ENCODE data around the gene MED13L. TPM values are rescaled to one million over a fixed set of nuclear protein-coding genes. Genes with fewer than 3 reads are reported as not detected.

Gene MED13L
- polyA plus RNA-seq, 10 donors, result 43.0 to 60.2 (median 47.3) TPM

GRCh38 chr12:116026346-116026745, 251.1 kb downstream of the MED13L start:
- DNase-seq, result no peak

- no peak for DNase-seq
Observed at GRCh38 chr12:116024769-116025168, 252.7 kb downstream of the MED13L start.

- no peak for DNase-seq
Observed at GRCh38 chr12:116019415-116019814, 258.1 kb downstream of the MED13L start.

GRCh38 chr12:116018282-116018681, 259.2 kb downstream of the MED13L start:
- no peak for DNase-seq

GRCh38 chr12:116015525-116015924, 262.0 kb downstream of the MED13L start:
- DNase-seq, result peak; percentile 22 to 62 (median 42)

- DNase-seq, result no peak
Observed at GRCh38 chr12:116012757-116013156, 264.7 kb downstream of the MED13L start.

- DNase-seq, result no peak
Observed at GRCh38 chr12:116011217-116011616, 266.3 kb downstream of the MED13L start.

GRCh38 chr12:116010467-116010866, 267.0 kb downstream of the MED13L start:
- no peak for DNase-seq

- no peak for DNase-seq
Observed at GRCh38 chr12:116009805-116010204, 267.7 kb downstream of the MED13L start.

GRCh38 chr12:116006141-116006540, 271.4 kb downstream of the MED13L start:
- DNase-seq, result no peak

- DNase-seq, result no peak
Observed at GRCh38 chr12:116002890-116003536, 274.5 kb downstream of the MED13L start.

- DNase-seq, result no peak
Observed at GRCh38 chr12:116000252-116000651, 277.2 kb downstream of the MED13L start.

GRCh38 chr12:115999582-115999981, 277.9 kb downstream of the MED13L start:
- DNase-seq, result no peak

GRCh38 chr12:115998794-115999478, 278.6 kb downstream of the MED13L start:
- DNase-seq, result peak in 1 of 3 donors; percentile 12

- DNase-seq, result peak; percentile 45 to 75 (median 55)
Observed at GRCh38 chr12:115998119-115998633, 279.3 kb downstream of the MED13L start.

GRCh38 chr12:115993737-115994136, 283.8 kb downstream of the MED13L start:
- DNase-seq, result no peak

GRCh38 chr12:115990241-115990640, 287.3 kb downstream of the MED13L start:
- DNase-seq, result no peak

- no peak for DNase-seq
Observed at GRCh38 chr12:115988625-115989563, 288.6 kb downstream of the MED13L start.

GRCh38 chr12:115988212-115988611, 289.3 kb downstream of the MED13L start:
- DNase-seq, result no peak

- no peak for DNase-seq
Observed at GRCh38 chr12:115984616-115985015, 292.9 kb downstream of the MED13L start.

- DNase-seq, result no peak
Observed at GRCh38 chr12:115983226-115983798, 294.2 kb downstream of the MED13L start.

- DNase-seq, result no peak
Observed at GRCh38 chr12:115980339-115980738, 297.2 kb downstream of the MED13L start.

Data from muscle of back (tissue), 11 donors.